Upper lobe of left lung (tissue), 4 donors: ENCODE measurements around the gene MICAL3.

Experiments
- CTCF ChIP-seq, 6 experiments: fragments of 450-650 bp in 4 of 6; fragments of 200-600 bp in 2 of 6; sonication (generic) in 2 of 6; IDR thresholded peaks; one replicate each; pipeline ENCODE4 v1.5.1; 2016 to 2019; ENCODE audit warnings: antibody characterized with exemption in 6 of 6
- EP300 ChIP-seq, 4 donors: sonication (generic); formaldehyde crosslinking; IDR thresholded peaks; one replicate each; pipeline ENCODE4 v1.5.1; 2017; ENCODE audit warnings: antibody characterized with exemption in 4 of 4, control low read depth in 2 of 4
- POLR2A ChIP-seq, 4 donors: fragments of 450-650 bp; IDR thresholded peaks; one replicate each; pipeline ENCODE4 v1.5.1; 2016 to 2017; ENCODE audit warnings: antibody characterized with exemption in 4 of 4, mild to moderate bottlenecking in 2 of 4

GRCh38 chr22:17872471-17872870 is 151.9 kb downstream of the MICAL3 start:
- no peak for TF ChIP-seq CTCF (IDR thresholded peaks at IDR 0.05)
- no peak for TF ChIP-seq POLR2A (IDR thresholded peaks at IDR 0.05)
- TF ChIP-seq EP300 (IDR thresholded peaks at IDR 0.05), result no peak
